GM18907 (cell line): Measurements from ENCODE around the gene BTBD17.

Experiments used
- ATAC-seq: cut with Tn5 transposase; IDR thresholded peaks from one replicate; pipeline ENCODE4 v1.9.1; 2021; ENCODE audit warnings: mild to moderate bottlenecking, moderate library complexity; ENCODE audit not compliant: unreplicated experiment

BTBD17 gene

DNA sequence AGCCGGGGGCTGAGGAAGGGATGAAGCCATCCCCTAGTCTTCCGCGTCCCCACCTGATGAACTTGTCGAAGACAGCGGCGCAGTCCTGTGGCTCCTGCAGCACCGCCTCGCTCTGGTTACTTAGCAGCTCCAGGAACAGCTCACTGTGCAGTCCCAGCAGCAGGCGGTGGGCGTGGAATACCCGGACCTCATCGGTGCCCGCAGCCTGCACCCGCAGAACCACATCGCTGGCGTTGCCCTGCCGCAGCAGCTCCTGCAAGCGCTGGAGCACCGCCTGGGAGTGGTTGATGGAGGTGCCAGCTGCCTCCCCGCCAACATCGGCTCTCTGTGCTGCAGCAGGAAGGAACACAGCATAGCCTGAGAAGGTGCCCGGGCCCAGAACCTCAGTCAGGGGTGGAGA, 1.8 kb downstream of the BTBD17 start:
- no peak for ATAC-seq

- ATAC-seq, result no peak
These were observed 3.0 kb downstream of the BTBD17 start for GRCh38 chr17:74358697-74359096.

- no peak for ATAC-seq
These were observed 4.2 kb downstream of the BTBD17 start for GRCh38 chr17:74357466-74357809.

- ATAC-seq, result no peak
These were observed 4.8 kb downstream of the BTBD17 start for GRCh38 chr17:74356646-74357465.

- no peak for ATAC-seq
These were observed 6.6 kb downstream of the BTBD17 start for GRCh38 chr17:74355065-74355464.

- no peak for ATAC-seq
These were observed 7.1 kb downstream of the BTBD17 start for GRCh38 chr17:74354561-74354960.

DNA sequence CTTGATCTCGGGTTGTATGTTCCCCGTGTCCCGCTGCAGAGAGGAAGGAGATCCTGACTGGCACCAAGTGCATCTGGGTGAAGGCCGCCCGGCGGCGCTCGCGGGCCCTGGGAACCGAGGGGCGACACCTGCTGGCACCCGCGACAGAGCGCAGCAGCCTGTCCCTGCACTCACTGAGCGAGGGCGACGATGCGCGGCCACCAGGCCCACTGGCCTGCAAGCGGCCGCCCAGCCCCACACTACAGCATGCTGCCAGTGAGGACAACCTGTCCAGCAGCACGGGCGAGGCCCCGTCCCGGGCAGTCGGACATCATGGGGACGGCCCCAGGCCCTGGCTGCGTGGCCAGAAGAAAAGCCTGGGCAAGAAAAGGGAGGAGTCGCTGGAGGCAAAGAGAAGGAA, 7.5 kb downstream of the BTBD17 start:
- no peak for ATAC-seq

DNA sequence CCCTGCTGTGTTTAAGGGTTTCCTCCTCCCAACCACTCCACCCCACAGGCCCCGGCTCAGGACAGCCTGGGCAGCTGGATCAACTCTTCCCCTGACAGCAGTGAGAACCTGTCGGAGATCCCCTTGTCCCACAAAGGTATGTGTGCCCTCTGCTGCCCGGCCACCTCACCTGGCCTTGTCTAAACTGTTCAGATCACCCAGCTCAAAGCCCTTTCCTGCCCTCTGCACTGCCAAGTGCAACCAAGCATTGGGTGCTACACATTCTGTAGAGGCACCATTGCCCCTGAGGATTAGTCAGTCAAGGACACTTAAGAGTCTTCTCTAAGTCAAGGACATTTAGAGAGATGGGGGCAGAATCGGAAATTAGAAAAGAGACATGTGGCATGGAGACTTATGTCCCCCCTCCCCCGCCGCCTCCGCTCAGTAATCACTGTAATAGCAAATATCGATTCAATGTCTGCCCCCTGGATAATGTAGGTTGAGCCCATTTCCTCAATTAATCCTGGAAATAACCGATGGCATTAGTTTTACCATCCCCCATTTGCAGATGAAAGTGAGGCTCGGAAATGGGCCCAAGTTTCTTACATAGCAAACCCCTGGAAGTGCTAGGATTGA, 8.1 kb downstream of the BTBD17 start:
- ATAC-seq, result no peak

DNA sequence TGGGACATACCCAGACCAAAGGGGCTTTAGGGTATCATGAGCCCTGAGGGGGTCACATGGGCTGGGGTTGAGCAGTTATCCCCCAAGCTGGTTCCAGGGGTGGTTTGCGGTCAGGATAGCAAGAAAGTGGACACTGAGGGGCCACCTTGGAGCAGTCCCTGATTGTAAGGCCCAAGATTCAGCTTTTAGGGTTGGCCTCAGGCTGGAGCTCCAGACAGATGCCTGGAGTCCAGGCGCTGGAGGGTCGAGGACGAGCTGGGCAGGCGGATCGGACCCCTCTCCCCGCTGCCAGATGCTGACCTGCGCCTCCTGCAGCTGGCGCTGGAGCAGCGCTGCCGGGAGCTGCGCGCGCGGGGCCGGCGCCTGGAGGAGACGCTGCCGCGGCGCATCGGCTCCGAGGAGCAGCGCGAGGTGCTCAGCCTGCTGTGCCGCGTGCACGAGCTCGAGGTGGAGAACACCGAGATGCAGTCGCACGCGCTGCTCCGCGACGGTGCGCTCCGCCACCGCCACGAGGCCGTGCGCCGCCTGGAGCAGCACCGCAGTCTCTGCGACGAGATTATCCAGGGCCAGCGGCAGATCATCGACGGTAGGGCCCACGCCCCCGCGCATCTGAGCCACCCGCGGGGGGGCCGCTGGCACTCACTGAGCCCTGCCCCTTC, 10.0 kb downstream of the BTBD17 start:
- ATAC-seq, result no peak

DNA sequence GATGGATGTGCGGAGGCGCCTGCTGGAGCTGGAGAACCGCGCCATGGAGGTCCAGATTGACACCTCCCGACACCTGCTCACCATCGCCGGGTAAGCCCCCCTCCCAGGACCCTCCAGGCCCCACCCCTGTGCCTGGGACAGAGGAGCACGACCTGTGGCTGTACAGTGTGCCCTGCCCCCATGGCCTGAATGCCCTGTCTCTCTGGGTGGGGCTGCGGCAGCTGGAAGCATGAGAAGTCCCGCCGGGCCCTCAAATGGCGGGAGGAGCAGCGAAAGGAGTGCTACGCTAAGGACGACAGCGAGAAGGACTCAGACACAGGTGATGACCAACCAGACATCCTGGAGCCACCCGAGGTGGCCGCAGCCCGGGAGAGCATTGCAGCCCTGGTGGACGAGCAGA, 11.2 kb downstream of the BTBD17 start:
- ATAC-seq, result no peak

DNA sequence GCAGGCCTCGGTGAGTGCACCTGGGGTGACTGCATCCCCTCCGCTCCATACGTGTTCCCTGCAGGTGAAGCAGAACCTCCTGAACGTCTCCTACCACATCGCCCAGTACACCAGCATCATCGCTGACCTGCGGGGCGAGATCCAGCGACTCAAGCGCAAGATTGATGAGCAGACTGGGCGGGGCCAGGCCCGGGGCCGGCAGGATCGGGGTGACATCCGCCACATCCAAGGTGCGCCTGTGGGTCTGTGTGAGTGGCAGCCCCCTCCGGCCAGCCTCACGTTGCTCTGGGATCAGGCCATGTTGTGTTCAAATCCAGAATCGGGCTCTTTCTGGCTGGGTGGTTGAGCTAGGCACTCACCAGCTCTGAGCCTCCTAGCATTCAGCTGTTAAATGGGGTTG, 12.5 kb downstream of the BTBD17 start:
- no peak for ATAC-seq

- ATAC-seq, result no peak
These were observed 14.0 kb downstream of the BTBD17 start for GRCh38 chr17:74347646-74348045.

DNA sequence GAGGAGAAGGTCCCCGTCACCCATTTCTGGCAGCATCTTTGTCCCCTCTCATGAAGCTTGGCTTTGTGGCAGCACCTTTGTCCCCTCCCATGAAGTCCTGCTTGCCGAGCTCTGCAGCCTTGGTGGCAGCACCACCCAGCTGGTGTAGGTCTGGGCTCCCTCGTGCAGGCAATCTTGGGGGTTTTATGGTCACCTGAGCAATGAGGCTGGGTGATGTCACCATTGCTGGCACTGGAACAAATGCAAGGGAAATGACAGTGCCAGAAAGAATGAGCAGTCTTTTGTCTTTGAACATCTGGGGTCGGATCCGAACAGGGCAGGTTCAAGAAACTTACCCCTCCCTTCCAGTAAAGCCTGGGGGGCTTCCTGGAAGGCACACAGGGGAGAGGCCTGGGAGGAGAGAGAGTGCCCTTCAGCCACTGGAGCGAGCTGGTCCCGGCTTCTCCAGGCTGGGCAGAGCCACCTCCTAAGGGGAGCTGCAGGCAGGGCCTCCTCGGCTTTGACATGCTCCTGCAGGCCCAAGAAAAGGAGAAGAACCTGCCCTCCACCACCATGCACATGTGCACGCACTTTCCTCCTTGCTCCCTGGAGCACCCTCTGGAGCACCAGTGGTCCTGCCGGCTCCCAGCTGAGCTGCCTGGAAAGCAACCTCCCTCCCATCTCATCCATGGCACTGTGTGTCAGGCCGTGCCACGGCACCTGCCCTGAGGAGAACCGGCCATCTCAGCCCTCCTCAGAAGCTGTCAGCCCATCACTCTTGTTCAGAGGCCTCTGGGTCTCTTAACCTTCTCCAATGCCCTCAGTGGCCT, 16.0 kb downstream of the BTBD17 start:
- ATAC-seq, result no peak

GRCh38 chr17:74344658-74345057, 17.0 kb downstream of the BTBD17 start:
- no peak for ATAC-seq

DNA sequence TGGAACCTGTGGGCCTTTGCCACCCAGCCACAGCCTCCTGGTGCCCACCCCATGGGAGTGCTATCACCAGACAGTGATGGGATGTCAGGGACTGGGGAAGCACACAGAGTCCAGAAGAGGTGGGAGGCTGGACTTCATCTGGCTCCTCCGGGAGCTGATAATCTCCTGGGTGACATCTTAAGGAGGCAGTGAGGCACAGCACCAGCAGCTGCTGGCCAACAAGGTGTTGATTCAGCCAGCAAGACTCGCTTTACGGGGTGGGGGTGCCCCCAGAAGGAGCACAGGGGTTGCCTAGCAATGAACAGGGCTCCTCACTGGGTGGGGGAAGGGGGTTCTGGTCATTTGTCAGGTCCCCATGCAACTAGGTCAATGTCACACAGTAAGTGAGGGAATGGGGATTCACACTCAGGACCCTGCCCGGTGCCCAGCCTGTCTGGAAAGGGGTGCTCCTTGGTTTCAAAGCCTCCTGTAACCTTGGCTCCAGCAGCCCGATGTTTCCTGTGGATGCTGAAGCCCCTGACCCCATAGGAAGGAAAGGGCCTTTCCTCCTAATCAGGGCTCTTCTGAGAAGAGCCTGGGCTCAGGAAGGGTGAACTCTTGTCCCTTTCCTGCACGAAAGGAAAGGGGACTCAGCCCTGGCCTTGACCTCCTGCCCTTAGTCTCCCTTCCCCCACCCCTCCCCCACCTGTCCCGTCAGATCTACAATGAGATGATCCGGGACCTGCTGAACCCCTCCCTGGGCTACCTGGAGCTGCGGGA, 18.0 kb downstream of the BTBD17 start:
- ATAC-seq, result no peak

- ATAC-seq, result no peak
These were observed 18.5 kb downstream of the BTBD17 start for GRCh38 chr17:74343121-74343520.

DNA sequence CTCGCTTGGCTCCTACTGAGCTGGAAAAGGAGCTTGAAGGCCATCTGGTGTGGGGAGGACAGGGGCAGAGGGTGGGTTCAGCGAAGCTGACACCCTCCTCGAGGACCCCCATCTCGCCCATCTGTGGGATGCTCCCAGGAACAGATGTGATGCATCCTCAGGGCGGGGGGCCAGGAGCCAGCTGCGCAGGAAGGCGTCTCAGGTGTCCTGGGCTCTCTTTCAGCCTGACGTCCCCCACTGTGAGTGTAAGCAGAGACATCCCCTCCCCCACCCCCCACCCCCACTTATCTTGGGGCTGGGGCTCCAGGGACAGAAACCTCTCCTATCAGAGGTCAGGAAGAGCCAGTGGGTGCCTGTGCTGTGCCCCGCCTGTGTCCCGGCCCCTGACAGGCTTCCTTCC, 19.4 kb downstream of the BTBD17 start:
- ATAC-seq, result no peak

DNA sequence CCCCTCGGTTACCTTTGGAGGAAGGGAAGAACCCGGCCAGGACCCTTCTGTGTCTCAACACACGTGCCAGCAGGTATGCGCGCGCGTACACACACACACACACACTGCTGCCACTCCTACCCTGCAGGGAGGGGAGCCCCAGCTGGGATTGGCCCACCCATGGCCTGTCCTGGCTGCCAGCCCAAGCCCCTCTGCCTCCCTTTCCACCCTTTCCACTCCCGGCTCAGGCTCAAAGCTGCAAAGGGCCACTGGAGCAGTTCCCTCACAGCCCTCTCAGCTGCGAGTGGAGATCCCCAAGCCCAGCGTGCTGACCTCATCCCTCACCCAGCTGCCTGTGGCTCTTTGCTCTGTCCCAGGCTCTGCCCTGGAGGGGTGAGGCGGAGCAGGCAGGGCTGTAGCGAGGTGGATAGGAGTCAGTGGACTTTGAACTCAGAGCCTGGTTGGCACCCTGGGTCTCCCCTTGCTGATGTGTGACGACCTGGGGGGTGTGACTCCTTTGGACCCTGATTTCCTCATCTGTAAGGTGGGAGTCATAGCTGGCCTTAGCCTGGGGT, 21.1 kb downstream of the BTBD17 start:
- no peak for ATAC-seq

DNA sequence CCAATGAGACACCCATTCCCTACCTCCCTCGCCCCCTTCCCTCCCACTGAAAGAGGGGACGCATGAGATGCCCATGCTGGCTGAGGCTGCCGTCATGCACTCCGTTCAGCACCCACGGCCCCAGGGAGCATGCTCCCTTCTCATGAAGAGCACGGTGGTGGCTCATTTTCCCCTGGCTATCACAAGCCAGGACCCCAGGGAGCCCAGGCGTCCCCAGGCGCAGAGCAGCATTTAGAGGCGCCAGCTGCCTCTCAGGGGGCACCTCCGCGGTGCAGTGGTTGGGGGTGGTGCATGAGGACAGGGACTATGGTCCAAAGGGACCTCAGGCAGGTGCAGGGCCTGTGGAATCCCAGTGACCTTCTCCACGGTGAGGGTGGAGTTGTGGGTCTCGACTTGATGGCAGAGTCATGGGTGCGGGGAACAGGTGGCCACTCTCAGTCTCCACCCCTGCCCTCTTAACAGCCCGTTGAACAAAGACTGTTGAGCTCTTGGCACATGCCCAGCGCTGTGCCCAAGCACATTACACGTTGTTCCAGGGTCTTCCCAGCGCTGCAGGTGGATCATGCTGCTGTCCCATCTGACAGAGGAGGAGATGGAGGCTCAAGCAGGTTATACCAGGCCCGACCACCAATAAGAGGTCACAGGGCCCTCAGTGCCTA, 22.0 kb downstream of the BTBD17 start:
- no peak for ATAC-seq
